ENCODE data around the gene RRP1B.

GRCh38 chr21:43720539-43721166 is 61.3 kb downstream of the RRP1B start:
- no peak for TF ChIP-seq CTCF (conservative IDR thresholded peaks at IDR 0.05; ENCODE audit: low read depth in 2 of 2)
- TF ChIP-seq POLR2AphosphoS5 (IDR thresholded peaks at IDR 0.05; ENCODE audit: low read depth) = no peak
- TF ChIP-seq EZH2 (IDR thresholded peaks at IDR 0.05; ENCODE audit: low read depth, unreplicated experiment) = no peak
- TF ChIP-seq, protein P1, sequence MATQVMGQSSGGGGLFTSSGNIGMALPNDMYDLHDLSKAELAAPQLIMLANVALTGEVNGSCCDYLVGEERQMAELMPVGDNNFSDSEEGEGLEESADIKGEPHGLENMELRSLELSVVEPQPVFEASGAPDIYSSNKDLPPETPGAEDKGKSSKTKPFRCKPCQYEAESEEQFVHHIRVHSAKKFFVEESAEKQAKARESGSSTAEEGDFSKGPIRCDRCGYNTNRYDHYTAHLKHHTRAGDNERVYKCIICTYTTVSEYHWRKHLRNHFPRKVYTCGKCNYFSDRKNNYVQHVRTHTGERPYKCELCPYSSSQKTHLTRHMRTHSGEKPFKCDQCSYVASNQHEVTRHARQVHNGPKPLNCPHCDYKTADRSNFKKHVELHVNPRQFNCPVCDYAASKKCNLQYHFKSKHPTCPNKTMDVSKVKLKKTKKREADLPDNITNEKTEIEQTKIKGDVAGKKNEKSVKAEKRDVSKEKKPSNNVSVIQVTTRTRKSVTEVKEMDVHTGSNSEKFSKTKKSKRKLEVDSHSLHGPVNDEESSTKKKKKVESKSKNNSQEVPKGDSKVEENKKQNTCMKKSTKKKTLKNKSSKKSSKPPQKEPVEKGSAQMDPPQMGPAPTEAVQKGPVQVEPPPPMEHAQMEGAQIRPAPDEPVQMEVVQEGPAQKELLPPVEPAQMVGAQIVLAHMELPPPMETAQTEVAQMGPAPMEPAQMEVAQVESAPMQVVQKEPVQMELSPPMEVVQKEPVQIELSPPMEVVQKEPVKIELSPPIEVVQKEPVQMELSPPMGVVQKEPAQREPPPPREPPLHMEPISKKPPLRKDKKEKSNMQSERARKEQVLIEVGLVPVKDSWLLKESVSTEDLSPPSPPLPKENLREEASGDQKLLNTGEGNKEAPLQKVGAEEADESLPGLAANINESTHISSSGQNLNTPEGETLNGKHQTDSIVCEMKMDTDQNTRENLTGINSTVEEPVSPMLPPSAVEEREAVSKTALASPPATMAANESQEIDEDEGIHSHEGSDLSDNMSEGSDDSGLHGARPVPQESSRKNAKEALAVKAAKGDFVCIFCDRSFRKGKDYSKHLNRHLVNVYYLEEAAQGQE (IDR thresholded peaks at IDR 0.05; ENCODE audit: unreplicated experiment) = no peak
- no peak for TF ChIP-seq STAT1 (IDR thresholded peaks at IDR 0.05; ENCODE audit: unreplicated experiment)

Measured in GM23338 (cell line).